ENCODE results near the gene MAP1LC3B. TPM values are rescaled to one million over a fixed set of nuclear protein-coding genes. Genes with fewer than 3 reads are reported as not detected.
A peak's percentile ranks its signal among the peaks of the same experiment; 100 is the strongest.

Gene MAP1LC3B
- total RNA-seq, 1 donor from 2014 or later = 189 TPM

- Mint-ChIP-seq H3K27ac (ENCODE audit: unreplicated experiment) (no peak overlapping the region), H3K36me3 (ENCODE audit: low read depth) (peaks cover 27% of the 10 kb centered on the region), H3K9me3 (ENCODE audit: low read depth) (no peaks in the 10 kb centered on the region), H3K27me3 (ENCODE audit: low read depth) (no peaks in the 10 kb centered on the region), H3K4me1 (ENCODE audit: low read depth) (peaks cover 15% of the 10 kb centered on the region), H3K4me3 (ENCODE audit: unreplicated experiment) (no peak overlapping the region)
- DNase-seq (ENCODE audit: low spot score) = no peak
- TF ChIP-seq CTCF (IDR thresholded peaks at IDR 0.05) = no peak
Observed at GRCh38 chr16:87443964-87444363, 51.8 kb downstream of the MAP1LC3B start.

- DNase-seq (ENCODE audit: low spot score) = peak; percentile 36
- no peak for TF ChIP-seq CTCF (IDR thresholded peaks at IDR 0.05)
- H3K36me3 Mint-ChIP-seq (ENCODE audit: low read depth) = peaks cover 29% of the 10 kb centered on the region
- H3K4me1 Mint-ChIP-seq (ENCODE audit: low read depth) = peaks cover 15% of the 10 kb centered on the region
- H3K9me3 Mint-ChIP-seq (ENCODE audit: low read depth) = no peaks in the 10 kb centered on the region
- H3K4me3 Mint-ChIP-seq (ENCODE audit: unreplicated experiment) = no peak overlapping the region
- no peaks in the 10 kb centered on the region for H3K27me3 Mint-ChIP-seq (ENCODE audit: low read depth)
- H3K27ac Mint-ChIP-seq (ENCODE audit: unreplicated experiment) = no peak overlapping the region
Observed at GRCh38 chr16:87445486-87445885, 53.4 kb downstream of the MAP1LC3B start.

- Mint-ChIP-seq H3K27me3 (ENCODE audit: low read depth) (no peaks in the 10 kb centered on the region), H3K4me3 (ENCODE audit: unreplicated experiment) (no peak overlapping the region), H3K27ac (ENCODE audit: unreplicated experiment) (no peak overlapping the region), H3K9me3 (ENCODE audit: low read depth) (no peaks in the 10 kb centered on the region), H3K4me1 (ENCODE audit: low read depth) (peaks cover 15% of the 10 kb centered on the region), H3K36me3 (ENCODE audit: low read depth) (peaks cover 31% of the 10 kb centered on the region)
- no peak for DNase-seq (ENCODE audit: low spot score)
- no peak for TF ChIP-seq CTCF (IDR thresholded peaks at IDR 0.05)
Observed at GRCh38 chr16:87446479-87446878, 54.3 kb downstream of the MAP1LC3B start.

GRCh38 chr16:87447323-87447722 is 55.2 kb downstream of the MAP1LC3B start:
- H3K27me3 Mint-ChIP-seq (ENCODE audit: low read depth) = no peaks in the 10 kb centered on the region

GRCh38 chr16:87448866-87449265 is 56.7 kb downstream of the MAP1LC3B start:
- no peak for TF ChIP-seq CTCF (IDR thresholded peaks at IDR 0.05)
- Mint-ChIP-seq H3K9me3 (ENCODE audit: low read depth) (no peaks in the 10 kb centered on the region), H3K27ac (ENCODE audit: unreplicated experiment) (no peak overlapping the region), H3K4me3 (ENCODE audit: unreplicated experiment) (no peak overlapping the region), H3K4me1 (ENCODE audit: low read depth) (no peaks in the 10 kb centered on the region), H3K36me3 (ENCODE audit: low read depth) (peaks cover 41% of the 10 kb centered on the region), H3K27me3 (ENCODE audit: low read depth) (no peaks in the 10 kb centered on the region)
- DNase-seq (ENCODE audit: low spot score) = peak; percentile 66

More at GRCh38 chr16:87447323-87447722, 55.2 kb downstream of the MAP1LC3B start:
- TF ChIP-seq CTCF (IDR thresholded peaks at IDR 0.05) = no peak
- H3K36me3 Mint-ChIP-seq (ENCODE audit: low read depth) = peaks cover 37% of the 10 kb centered on the region
- DNase-seq (ENCODE audit: low spot score) = no peak
- no peak overlapping the region for H3K4me3 Mint-ChIP-seq (ENCODE audit: unreplicated experiment)
- peaks cover 8% of the 10 kb centered on the region for H3K4me1 Mint-ChIP-seq (ENCODE audit: low read depth)
- H3K9me3 Mint-ChIP-seq (ENCODE audit: low read depth) = no peaks in the 10 kb centered on the region
- no peak overlapping the region for H3K27ac Mint-ChIP-seq (ENCODE audit: unreplicated experiment)

Measured in chondrocyte (in vitro differentiated cells).